ENCODE measurements around the gene WDR86.

- TF ChIP-seq GATA3 (IDR thresholded peaks at IDR 0.05; ENCODE audit: low read depth, low read length) (no peak), GATA2 (IDR thresholded peaks at IDR 0.05; ENCODE audit: low read depth, low read length) (no peak)
Observed at GRCh38 chr7:151345576-151346469, 64.0 kb downstream of the WDR86 start.
